Gastroesophageal sphincter (tissue), 3 donors: ENCODE data around the gene TRIM65.

Experiments used
- CTCF ChIP-seq, 4 experiments: fragments of 200-600 bp in 2 of 4; fragments of 450-650 bp in 2 of 4; sonication (generic) in 1 of 4; IDR thresholded peaks; one replicate each; pipeline ENCODE4 v1.5.1; 2017 to 2019; ENCODE audit warnings: antibody characterized with exemption in 4 of 4, mild to moderate bottlenecking in 2 of 4, moderate library complexity in 2 of 4
- POLR2AphosphoS5 ChIP-seq: sonication (generic); formaldehyde crosslinking; IDR thresholded peaks from one replicate; pipeline ENCODE4 v1.6.1; 2017; ENCODE audit warnings: antibody characterized with exemption

DNA sequence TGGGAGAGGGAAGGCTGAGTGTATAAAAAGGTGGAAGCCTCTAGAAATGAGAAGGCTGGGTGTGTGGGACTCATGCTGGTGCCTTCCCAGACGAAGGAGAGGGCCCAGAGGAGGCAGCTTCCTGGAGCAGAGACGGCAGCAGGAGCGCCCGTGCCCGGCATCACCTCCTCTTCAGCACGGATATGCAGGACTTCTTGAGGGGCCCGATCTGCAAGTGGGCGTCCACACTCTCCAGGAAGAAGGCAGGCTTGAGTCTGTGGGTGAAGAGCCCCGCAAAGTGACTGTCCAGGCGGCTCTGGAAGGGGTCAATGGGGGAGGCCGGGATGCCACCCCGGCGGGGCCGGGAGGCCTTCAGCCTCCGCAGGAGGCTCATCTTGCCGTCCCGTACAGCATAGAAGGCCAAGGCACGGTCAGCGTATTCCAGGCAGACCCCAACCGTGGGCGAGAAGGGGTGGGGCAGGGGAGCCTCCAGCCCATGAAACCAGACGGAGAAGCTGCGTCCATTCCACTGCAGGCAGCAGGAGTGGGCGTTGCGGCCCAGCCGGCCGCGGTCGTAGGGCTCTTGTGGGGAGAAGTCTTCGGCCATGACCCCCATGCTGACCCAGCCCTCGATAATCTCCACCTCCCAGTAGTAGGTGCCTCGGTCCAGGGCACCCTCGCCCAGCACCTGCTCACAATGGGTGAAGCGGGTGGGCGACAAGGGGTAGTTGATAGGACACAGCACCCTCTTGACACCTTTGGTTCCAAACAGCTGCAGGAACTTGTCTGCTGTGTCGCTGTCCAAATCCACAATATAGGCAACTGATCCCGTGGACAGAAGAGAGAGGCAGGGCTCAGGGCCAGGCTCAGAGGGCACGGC, 22.2 kb downstream of the TRIM65 start:
- TF ChIP-seq CTCF (IDR thresholded peaks at IDR 0.05) (no peak), POLR2AphosphoS5 (no peak)
